Limb (tissue), 2 donors: ENCODE data around the gene C20orf96.
A peak's percentile ranks its signal among the peaks of the same experiment; 100 is the strongest.
"Not testable (repeated sequence)": the region's sequence is repeated elsewhere in the genome, so short reads cannot be mapped to it uniquely, and the experiment has no call there.

Experiments used
- DNase-seq, 2 donors: peaks; one replicate each; pipeline ENCODE4 v3.0.0-alpha.2; 2016; ENCODE audit errors: extremely low spot score in 2 of 2

C20orf96 gene

DNA sequence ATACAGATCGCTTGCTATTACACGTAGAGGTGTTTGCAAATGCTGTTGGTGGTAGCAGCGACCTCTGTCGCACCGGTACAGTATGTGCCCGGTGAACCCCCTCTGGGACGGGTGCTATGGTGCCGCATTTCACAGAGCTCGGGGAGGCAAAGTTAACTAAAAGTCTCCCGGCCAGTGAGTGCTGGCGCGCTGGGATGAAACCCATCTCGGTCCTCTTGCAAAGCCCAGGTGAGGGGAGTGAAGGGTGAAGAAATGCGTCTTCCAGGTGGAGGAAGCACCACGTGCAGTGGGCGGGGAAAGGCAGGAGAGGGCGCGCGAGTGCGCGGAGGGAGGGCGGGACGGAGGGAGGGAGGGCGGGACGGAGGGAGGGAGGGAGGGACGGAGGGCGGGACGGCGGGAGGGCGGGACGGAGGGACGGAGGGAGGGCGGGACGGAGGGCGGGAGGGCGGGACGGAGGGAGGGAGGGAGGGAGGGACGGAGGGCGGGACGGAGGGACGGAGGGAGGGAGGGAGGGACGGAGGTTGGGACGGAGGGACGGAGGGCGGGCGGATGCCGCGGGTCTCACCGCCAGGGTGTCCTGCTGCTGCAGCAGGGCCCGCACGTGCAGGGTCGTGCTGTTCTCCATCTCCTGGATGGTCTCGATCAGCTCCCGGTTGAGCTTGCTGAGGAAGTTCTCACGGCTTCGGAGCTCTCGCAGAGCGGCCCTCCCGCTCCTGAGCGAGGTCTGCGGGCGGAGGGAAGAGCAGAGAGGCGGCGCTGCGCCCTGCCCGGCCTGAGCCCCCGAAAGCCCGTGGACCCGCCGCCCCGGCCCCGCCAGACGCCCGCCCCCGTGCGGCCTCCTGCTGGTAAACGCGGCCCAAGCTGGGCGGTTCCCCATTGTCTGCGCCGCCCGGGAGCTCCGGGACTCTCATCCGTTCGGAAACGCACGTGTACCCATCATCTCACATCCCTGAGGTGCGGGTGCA lies 11.7 kb downstream of the C20orf96 start:
- peak in 1 of 2 donors; percentile 58 for DNase-seq

DNA sequence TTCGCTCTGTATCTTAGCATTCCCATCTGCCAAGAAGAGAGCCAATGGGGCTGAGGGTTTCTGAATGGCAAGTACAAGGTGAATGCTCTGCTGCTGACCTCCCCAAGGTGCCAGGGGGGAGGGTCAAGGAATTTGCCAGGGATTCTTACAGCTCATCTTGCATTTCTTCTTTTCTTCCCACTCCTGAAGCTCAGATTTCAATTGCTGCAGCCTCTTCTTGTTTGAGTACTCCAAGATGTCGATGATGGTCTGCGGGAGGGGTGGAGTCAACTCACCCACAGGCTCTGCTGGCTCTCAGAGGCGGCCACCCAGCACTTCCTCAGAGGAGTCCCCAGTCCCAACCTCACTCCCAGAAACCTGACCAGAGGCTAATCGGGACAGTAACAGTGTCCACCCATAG lies 12.4 kb downstream of the C20orf96 start:
- no peak for DNase-seq

DNA sequence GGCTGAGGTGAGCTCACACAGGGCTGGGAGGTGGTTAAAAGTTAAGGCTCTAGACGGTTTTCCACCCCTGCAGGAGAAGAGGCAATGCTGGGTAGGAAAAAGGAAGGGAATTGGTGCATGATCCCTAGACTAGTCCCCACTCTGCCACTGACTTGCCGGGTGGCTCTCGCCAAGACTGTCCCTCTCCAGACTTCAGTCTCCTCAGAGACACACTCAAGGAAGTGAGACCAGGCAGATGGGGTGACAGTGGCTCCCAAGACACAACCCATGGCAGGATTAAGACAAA lies 13.1 kb downstream of the C20orf96 start:
- no peak for DNase-seq

- no peak for DNase-seq
Measured at GRCh38 chr20:276620-277495, 13.7 kb downstream of the C20orf96 start.

- no peak for DNase-seq
Measured at GRCh38 chr20:275791-276190, 14.8 kb downstream of the C20orf96 start.

GRCh38 chr20:273884-274283 lies 16.7 kb downstream of the C20orf96 start:
- no peak for DNase-seq

- DNase-seq, result no peak
Measured at GRCh38 chr20:272718-273117, 17.8 kb downstream of the C20orf96 start.

DNA sequence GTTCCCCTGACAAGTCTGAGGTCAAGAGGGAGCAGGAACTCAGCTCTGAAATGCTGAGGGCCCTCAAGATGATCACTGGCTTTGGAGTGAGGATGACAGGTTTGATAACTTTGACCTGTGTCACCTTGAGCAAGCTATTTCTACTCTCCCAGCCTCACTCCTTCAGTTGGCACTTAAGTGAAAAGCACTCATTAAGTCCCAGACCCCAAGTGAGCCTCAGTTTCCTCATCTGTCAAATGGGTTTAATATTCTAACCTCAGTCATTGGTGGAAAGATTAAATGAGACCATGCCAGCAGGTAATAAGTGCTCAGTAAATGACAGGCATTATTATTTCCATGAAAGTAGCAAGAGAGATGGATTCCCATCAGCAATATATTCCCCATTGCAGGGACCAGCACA lies 19.0 kb downstream of the C20orf96 start:
- no peak for DNase-seq

GRCh38 chr20:271069-271468 lies 19.5 kb downstream of the C20orf96 start:
- no peak for DNase-seq

DNA sequence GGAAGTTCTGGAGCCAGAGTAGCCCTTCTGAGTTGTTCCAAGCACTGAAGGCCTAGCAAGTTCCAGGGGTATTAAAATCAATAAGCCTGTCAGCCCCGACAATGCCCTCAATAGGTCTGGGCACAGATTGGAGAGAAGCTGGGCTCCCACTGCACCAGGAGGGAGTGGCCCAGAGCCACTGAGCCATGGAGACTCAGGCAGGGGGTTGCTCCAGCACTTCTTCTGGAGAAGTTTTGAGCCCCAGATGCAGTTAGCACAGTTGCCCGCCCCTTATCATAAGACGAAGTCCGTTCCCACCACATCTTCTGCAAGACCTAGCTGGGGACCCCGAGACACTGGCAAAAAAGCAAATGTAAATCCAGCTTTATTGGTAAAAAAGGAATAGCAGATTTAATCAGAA lies 20.0 kb downstream of the C20orf96 start:
- no peak for DNase-seq

DNA sequence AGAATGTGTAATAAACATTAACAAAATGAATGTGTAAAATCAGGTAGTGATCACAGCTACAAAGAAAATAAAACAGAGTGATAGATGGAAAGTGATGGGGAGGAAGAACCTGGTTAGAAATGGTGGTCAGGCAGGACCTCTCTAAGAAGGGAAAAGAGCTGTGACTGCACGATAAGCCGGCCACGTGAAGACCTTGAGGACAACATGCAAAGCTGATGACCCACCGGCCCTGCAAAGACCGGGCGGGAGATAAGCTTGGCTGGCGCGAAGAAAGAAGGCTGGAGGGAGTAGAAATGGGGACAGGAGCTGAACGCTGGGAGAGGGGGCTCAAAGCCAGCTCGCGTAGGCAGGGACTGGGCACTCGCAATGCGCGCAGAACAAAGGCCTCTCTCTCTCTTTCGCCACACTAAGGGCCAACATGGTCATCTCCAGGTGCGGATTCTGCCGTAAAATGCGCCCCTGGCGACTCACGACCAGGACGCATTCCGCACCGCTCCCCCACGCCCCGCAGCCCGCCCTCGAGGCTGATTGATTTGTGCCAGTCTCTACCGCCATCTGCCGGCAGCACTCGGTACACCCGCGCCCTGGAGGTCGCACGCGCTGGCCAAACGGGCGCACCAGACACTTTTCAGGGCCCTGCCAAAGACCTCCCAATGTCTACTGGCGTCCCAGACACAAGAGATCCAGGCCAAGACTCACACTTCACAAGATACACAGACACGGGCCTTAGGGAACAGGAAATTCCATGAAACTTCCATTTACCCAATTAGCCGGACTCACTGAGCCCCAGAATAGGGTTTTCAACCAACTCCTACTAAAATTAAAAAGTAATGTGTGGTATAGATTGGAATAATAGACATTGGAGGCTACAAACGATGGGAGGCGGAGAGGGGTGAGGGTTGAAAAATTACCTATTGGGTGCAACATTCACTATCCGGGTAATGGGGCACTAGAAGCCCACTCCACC lies 23.7 kb downstream of the C20orf96 start:
- peak; percentile 86 to 94 for DNase-seq

GRCh38 chr20:263701-264100 lies 26.8 kb downstream of the C20orf96 start:
- DNase-seq, result no peak

DNA sequence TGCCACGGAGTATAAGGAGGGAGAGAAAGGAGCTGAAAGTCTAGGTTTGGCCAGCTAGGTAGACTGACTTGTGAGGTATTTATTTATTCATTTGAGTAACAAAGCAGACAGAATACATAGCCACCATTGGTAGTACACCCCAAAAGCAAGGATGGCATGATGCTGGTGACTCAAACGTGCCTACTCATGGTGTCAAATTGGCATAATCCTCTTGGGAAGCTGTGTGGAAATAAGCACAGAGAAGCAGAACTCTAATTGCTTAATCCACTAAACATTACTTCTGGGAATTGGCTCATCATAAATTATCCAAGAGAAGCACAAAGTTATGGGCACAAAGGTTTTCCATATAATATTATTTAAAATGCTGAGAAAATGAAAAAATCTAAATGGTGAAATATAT lies 30.6 kb downstream of the C20orf96 start:
- no peak for DNase-seq

GRCh38 chr20:258963-259362 lies 31.6 kb downstream of the C20orf96 start:
- no peak for DNase-seq

GRCh38 chr20:258269-258858 lies 32.2 kb downstream of the C20orf96 start:
- DNase-seq, result no peak

DNA sequence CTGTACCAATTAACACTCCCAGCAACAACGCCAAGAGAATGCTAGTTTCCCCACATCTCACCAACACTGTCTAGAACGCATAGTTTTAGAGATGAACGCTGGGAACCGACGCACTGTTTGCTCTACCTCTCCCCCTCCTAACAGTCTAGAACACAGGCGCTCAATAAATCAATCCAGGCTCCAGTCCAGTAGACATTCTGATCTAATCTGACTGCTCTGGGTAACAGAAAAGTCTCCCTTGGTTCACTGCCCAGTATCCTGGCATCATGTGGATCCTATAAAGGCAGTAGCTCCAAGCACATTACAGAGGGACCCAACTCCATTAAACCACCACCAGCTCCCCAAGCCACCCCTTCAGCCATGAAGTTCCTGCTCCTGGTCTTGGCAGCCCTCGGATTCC lies 33.1 kb downstream of the C20orf96 start, which contains the start of gene DEFB132:
Gene DEFB132 (plus strand): TSS at position 306 of the 400 bp plus-strand sequence. CDS start 55 bp downstream, at position 361.
- no peak for DNase-seq

GRCh38 chr20:253447-253846 lies 37.1 kb downstream of the C20orf96 start:
- not testable (repeated sequence) for DNase-seq

DNA sequence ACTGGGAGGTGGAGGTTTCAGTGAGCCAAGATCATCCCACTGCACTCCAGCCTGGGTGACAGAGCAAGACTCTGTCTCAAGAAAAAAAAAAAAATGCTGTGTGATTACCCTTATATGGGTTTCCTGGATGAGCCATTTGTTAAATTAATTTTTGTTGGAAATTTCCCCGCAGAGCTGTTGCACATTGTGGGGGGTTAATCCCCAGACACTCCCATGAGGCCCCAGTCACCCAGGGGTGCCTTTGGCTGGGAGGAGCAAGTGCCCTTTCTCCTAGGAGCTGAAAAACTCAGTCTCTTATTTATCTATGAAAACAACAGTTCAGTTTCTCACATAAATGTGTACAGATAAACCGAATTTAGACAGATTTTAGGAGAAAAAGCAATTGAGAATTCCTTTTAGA lies 37.7 kb downstream of the C20orf96 start:
- DNase-seq, result no peak

DNA sequence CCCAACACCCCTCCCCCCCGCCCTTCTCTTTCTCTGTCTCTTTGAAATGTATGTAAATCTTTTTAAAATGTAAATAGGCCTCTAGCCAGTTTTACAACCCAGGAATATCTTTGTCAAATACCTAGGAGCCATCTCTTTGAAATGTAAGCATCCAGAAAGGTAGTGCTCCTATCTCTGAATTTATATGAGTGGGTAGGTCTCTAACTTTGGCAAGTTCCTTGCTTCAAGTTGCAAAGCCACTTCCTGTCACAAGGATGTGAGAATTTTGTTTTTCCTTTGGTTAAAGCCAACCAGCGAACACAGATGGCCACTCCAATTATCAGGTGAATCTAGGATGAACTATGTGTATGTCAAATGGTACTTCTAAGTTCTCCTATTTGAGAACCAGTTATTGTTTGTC lies 39.2 kb downstream of the C20orf96 start:
- no peak for DNase-seq

GRCh38 chr20:242905-243304 lies 47.6 kb downstream of the C20orf96 start:
- DNase-seq, result no peak

GRCh38 chr20:237929-238328 lies 52.6 kb downstream of the C20orf96 start:
- no peak for DNase-seq
